Liver (tissue), 9 donors: ENCODE data around the gene HLCS. TPM values are rescaled to one million over a fixed set of nuclear protein-coding genes. Genes with fewer than 3 reads are reported as not detected.

Experiments used
- DNase-seq: peaks from one replicate; pipeline ENCODE4 v3.0.0-alpha.2; 2017; ENCODE audit warnings: low spot score
- H3K27ac ChIP-seq, 2 donors: one replicate each; pipeline ENCODE4 v1.7.0; 2013; ENCODE audit warnings: inconsistent platforms in 2 of 2, low read length in 2 of 2, control low read depth in 1 of 2, low read depth in 1 of 2, mild to moderate bottlenecking in 1 of 2
- H3K27me3 ChIP-seq, 4 donors: one replicate each; pipeline versions ENCODE4 v1.6.1 to v1.7.0; 2013; ENCODE audit warnings: low read length in 3 of 4, inconsistent platforms in 1 of 4, mild to moderate bottlenecking in 1 of 4, moderate library complexity in 1 of 4; ENCODE audit not compliant: control insufficient read depth in 4 of 4, insufficient read depth in 4 of 4
- H3K36me3 ChIP-seq, 4 donors: one replicate each; pipeline versions ENCODE4 v1.6.1 to v1.7.0; 2013; ENCODE audit warnings: low read length in 3 of 4, mild to moderate bottlenecking in 3 of 4, low read depth in 1 of 4, moderate library complexity in 1 of 4; ENCODE audit not compliant: control insufficient read depth in 4 of 4, insufficient read depth in 3 of 4
- H3K4me1 ChIP-seq, 4 donors: one replicate each; pipeline versions ENCODE4 v1.6.1 to v1.7.0; 2013; ENCODE audit warnings: low read length in 3 of 4, mild to moderate bottlenecking in 3 of 4, moderate library complexity in 1 of 4; ENCODE audit not compliant: control insufficient read depth in 4 of 4, insufficient read depth in 4 of 4
- H3K4me3 ChIP-seq, 3 donors: one replicate each; pipeline versions ENCODE4 v1.6.1 to v1.7.0; 2013; ENCODE audit warnings: low read length in 3 of 3, control low read depth in 1 of 3, low read depth in 1 of 3, mild to moderate bottlenecking in 1 of 3
- H3K9ac ChIP-seq, 2 donors: one replicate each; pipeline ENCODE4 v1.7.0; 2013; ENCODE audit warnings: low read length in 2 of 2, mild to moderate bottlenecking in 2 of 2, moderate library complexity in 2 of 2, control low read depth in 1 of 2, low read depth in 1 of 2
- H3K9me3 ChIP-seq, 4 donors: one replicate each; pipeline versions ENCODE4 v1.6.1 to v1.7.0; 2013; ENCODE audit warnings: low read length in 3 of 4; ENCODE audit not compliant: control insufficient read depth in 4 of 4
- CTCF ChIP-seq: fragments of 150-350 bp; IDR thresholded peaks from 2 replicates; pipeline ENCODE4 v1.5.1; 2017; ENCODE audit warnings: improper control_type of control experiment, low read depth, low read length; ENCODE audit not compliant: missing input control
- EGR1 ChIP-seq, 2 donors: IDR thresholded peaks; 2 replicates each; pipeline ENCODE4 v1.6.1; 2016 to 2018; ENCODE audit warnings: antibody characterized with exemption in 2 of 2, low read depth in 2 of 2
- FOXA1 ChIP-seq: IDR thresholded peaks from 2 replicates; pipeline ENCODE4 v1.6.1; 2016; ENCODE audit warnings: antibody characterized with exemption
- FOXA2 ChIP-seq: IDR thresholded peaks from 2 replicates; pipeline ENCODE4 v1.6.1; 2016; ENCODE audit warnings: antibody characterized with exemption
- GABPA ChIP-seq, 2 donors: IDR thresholded peaks in 1 of 2; conservative IDR thresholded peaks in 1 of 2; 2 replicates each; pipeline ENCODE4 v1.6.1; 2016; ENCODE audit warnings: antibody characterized with exemption in 2 of 2, mild to moderate bottlenecking in 1 of 2, moderate library complexity in 1 of 2
- HNF4A ChIP-seq, 2 donors: conservative IDR thresholded peaks; 2 replicates each; pipeline ENCODE4 v1.6.1; 2016; ENCODE audit warnings: antibody characterized with exemption in 2 of 2, mild to moderate bottlenecking in 2 of 2
- HNF4G ChIP-seq: IDR thresholded peaks from 2 replicates; pipeline ENCODE4 v1.6.1; 2016; ENCODE audit warnings: antibody characterized with exemption
- JUND ChIP-seq, 2 donors: IDR thresholded peaks; 2 replicates each; pipeline ENCODE4 v1.6.1; 2016; ENCODE audit warnings: antibody characterized with exemption in 2 of 2
- NR2F2 ChIP-seq: IDR thresholded peaks from 2 replicates; pipeline ENCODE4 v1.6.1; 2016; ENCODE audit warnings: antibody characterized with exemption
- RAD21 ChIP-seq, 2 donors: IDR thresholded peaks; 2 replicates each; pipeline ENCODE4 v1.6.1; 2016; ENCODE audit warnings: antibody characterized with exemption in 2 of 2, mild to moderate bottlenecking in 2 of 2
- RXRA ChIP-seq, 2 donors: IDR thresholded peaks; 2 replicates each; pipeline ENCODE4 v1.6.1; 2017 to 2018; ENCODE audit warnings: antibody characterized with exemption in 2 of 2, mild to moderate bottlenecking in 1 of 2
- SP1 ChIP-seq: IDR thresholded peaks from 2 replicates; pipeline ENCODE4 v1.6.1; 2018; ENCODE audit warnings: antibody characterized with exemption, mild to moderate bottlenecking
- TAF1 ChIP-seq: conservative IDR thresholded peaks from 2 replicates; pipeline ENCODE4 v1.6.1; 2016; ENCODE audit warnings: antibody characterized with exemption, mild to moderate bottlenecking
- YY1 ChIP-seq: IDR thresholded peaks from 2 replicates; pipeline ENCODE4 v1.6.1; 2016; ENCODE audit warnings: antibody characterized with exemption, mild to moderate bottlenecking
- WGBS: extraction: QIAGEN DNeasy Blood & Tissue Kit; methylation state at CpG from one replicate; pipeline ENCODE4 v1.1.7; 2013; 5-methylcytosine and 5-hydroxymethylcytosine counted together
- polyA plus RNA-seq, 2 donors: library from polyadenylated mRNA; stranded (reverse) in 1 of 2; unstranded in 1 of 2; fragments of 200-250 nt in 1 of 2; fragments of >200 nt in 1 of 2; fragmentation: Nextera tagmentation in 1 of 2; extraction: Ambion mirVana in 1 of 2; gene quantifications; one replicate each; pipeline versions ENCODE4 v1.2.1 to v1.2.3, GENCODE V29; 2013 to 2015
- total RNA-seq, 2 donors: library from RNA; depleted of rRNA; stranded (reverse); fragments of >200 nt; gene quantifications; one replicate each; pipeline ENCODE4 v1.2.3, GENCODE V29; 2014
- TF ChIP-seq, protein P1 (sequence below): IDR thresholded peaks from 2 replicates; pipeline ENCODE4 v1.6.1; 2016; ENCODE audit warnings: antibody characterized with exemption
- TF ChIP-seq, protein P2 (sequence below): IDR thresholded peaks from 2 replicates; pipeline ENCODE4 v1.6.1; 2016; ENCODE audit warnings: antibody characterized with exemption, mild to moderate bottlenecking
- TF ChIP-seq, protein P3 (sequence below): IDR thresholded peaks from 2 replicates; pipeline ENCODE4 v1.6.1; 2016; ENCODE audit warnings: antibody characterized with exemption
- TF ChIP-seq, protein P4 (sequence below): IDR thresholded peaks from 2 replicates; pipeline ENCODE4 v1.6.1; 2016; ENCODE audit warnings: antibody characterized with exemption
- donor health status: healthy.
- donor health status: healthy.
- donor health status: healthy.
- donor health status: healthy.
- donor health status: healthy.

HLCS gene
- total and polyA plus RNA-seq, 4 donors, result 6.6 to 22.5 (median 8.3) TPM

- Histone ChIP-seq H3K9ac (no peak overlapping the region), H3K4me1 (peaks cover 0 to 28% (median 23%) of the 10 kb centered on the region in 4 donors), H3K4me3 (no peak overlapping the region), H3K36me3 (no peaks in the 10 kb centered on the region), H3K27me3 (no peaks in the 10 kb centered on the region), H3K9me3 (no peaks in the 10 kb centered on the region), H3K27ac (peak overlapping the region; percentile 66 to 70)
- DNase-seq, result no peak
- no peak for TF ChIP-seq CTCF
- TF ChIP-seq FOXA2, result no peak
- peak; percentile 38 for TF ChIP-seq NR2F2
- TF ChIP-seq JUND (IDR thresholded peaks at IDR 0.05), result no peak
- TF ChIP-seq EGR1 (IDR thresholded peaks at IDR 0.05; ENCODE audit: low read depth in 2 of 2), result no peak
- TF ChIP-seq, protein P1, sequence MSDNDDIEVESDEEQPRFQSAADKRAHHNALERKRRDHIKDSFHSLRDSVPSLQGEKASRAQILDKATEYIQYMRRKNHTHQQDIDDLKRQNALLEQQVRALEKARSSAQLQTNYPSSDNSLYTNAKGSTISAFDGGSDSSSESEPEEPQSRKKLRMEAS, result peak; percentile 51
- TF ChIP-seq SP1, result peak; percentile 66
- no peak for TF ChIP-seq TAF1
- TF ChIP-seq HNF4G, result no peak
- TF ChIP-seq, protein P2, sequence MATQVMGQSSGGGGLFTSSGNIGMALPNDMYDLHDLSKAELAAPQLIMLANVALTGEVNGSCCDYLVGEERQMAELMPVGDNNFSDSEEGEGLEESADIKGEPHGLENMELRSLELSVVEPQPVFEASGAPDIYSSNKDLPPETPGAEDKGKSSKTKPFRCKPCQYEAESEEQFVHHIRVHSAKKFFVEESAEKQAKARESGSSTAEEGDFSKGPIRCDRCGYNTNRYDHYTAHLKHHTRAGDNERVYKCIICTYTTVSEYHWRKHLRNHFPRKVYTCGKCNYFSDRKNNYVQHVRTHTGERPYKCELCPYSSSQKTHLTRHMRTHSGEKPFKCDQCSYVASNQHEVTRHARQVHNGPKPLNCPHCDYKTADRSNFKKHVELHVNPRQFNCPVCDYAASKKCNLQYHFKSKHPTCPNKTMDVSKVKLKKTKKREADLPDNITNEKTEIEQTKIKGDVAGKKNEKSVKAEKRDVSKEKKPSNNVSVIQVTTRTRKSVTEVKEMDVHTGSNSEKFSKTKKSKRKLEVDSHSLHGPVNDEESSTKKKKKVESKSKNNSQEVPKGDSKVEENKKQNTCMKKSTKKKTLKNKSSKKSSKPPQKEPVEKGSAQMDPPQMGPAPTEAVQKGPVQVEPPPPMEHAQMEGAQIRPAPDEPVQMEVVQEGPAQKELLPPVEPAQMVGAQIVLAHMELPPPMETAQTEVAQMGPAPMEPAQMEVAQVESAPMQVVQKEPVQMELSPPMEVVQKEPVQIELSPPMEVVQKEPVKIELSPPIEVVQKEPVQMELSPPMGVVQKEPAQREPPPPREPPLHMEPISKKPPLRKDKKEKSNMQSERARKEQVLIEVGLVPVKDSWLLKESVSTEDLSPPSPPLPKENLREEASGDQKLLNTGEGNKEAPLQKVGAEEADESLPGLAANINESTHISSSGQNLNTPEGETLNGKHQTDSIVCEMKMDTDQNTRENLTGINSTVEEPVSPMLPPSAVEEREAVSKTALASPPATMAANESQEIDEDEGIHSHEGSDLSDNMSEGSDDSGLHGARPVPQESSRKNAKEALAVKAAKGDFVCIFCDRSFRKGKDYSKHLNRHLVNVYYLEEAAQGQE, result no peak
- TF ChIP-seq, protein P3, sequence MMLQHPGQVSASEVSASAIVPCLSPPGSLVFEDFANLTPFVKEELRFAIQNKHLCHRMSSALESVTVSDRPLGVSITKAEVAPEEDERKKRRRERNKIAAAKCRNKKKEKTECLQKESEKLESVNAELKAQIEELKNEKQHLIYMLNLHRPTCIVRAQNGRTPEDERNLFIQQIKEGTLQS, result no peak
- no peak for TF ChIP-seq GABPA (IDR thresholded peaks at IDR 0.05 in 1 of 2, conservative IDR thresholded peaks at IDR 0.05 in 1 of 2)
- no peak for TF ChIP-seq FOXA1
- peak; percentile 74 to 76 for TF ChIP-seq HNF4A (conservative IDR thresholded peaks at IDR 0.05)
- peak; percentile 39 to 61 for TF ChIP-seq RXRA (IDR thresholded peaks at IDR 0.05)
- TF ChIP-seq YY1, result peak; percentile 57
- peak in 1 of 2 donors; percentile 42 for TF ChIP-seq RAD21 (IDR thresholded peaks at IDR 0.05)
- TF ChIP-seq, protein P4, sequence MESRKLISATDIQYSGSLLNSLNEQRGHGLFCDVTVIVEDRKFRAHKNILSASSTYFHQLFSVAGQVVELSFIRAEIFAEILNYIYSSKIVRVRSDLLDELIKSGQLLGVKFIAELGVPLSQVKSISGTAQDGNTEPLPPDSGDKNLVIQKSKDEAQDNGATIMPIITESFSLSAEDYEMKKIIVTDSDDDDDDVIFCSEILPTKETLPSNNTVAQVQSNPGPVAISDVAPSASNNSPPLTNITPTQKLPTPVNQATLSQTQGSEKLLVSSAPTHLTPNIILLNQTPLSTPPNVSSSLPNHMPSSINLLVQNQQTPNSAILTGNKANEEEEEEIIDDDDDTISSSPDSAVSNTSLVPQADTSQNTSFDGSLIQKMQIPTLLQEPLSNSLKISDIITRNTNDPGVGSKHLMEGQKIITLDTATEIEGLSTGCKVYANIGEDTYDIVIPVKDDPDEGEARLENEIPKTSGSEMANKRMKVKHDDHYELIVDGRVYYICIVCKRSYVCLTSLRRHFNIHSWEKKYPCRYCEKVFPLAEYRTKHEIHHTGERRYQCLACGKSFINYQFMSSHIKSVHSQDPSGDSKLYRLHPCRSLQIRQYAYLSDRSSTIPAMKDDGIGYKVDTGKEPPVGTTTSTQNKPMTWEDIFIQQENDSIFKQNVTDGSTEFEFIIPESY, result no peak
- WGBS, result 31% methylated on average over 4 of the region's 4 CpGs
These were observed 48.2 kb downstream of the HLCS start for GRCh38 chr21:36918291-36918690.
